KBM-7 (cell line): ENCODE measurements around the gene PIP4P1.

Experiments used
- DNase-seq: peaks from one replicate; pipeline ENCODE4 v3.0.0-alpha.2; 2015
- in situ Hi-C: fragments of 300-500 bp; cut with MboI; formaldehyde crosslinking; loops from 2 replicates; pipeline ENCODE4 v1.14.3; 2020; ENCODE audit warnings: low sequenced_read_pairs, low pct_unique_long_range_greater_than_20kb, mixed read lengths

The PIP4P1 gene

GRCh38 chr14:20417250-20418186, 43.7 kb downstream of the PIP4P1 start:
- no peak for DNase-seq
- in situ Hi-C loops: no loop called here

DNA sequence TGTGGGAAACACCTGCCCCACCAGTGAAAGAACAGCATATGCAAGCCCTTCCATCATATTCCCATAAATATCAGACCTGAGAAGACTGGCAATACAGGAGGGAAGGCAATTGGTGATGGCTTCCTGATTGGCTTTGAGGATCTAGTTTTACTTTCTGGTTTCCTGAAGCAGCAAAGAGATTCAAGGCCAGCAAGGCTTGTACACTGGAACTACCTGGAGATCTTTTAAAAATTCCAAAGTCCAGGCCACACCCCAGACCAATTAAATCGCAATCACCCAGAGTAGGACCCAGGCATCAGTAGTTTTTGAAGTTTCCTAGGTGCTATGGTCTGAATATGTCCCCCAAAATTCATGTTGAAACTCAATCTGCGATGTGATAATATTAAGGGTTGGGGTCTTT, 45.0 kb downstream of the PIP4P1 start:
- DNase-seq: no peak
- in situ Hi-C loops: no loop called here

DNA sequence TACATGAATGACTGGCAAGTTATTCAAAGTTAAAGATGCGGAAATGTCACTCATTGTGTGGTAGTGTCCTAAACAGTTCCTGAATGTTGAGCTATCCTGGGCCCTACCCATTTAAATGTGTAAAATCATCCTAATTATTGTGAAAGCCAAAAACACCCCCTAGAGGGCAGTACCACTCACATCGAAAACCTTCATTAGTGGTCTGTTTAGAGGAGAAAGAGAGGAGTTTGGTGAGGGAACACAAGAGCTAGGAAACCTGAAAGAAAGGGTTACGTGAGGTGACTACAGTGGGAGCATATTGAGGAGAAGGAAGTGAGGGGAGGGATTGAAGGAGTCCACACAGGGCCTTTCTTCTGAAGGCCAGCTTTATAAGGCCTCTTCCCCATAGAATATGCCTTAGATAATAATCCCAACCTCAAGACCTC, 45.4 kb downstream of the PIP4P1 start:
- DNase-seq: peak; percentile 93
- in situ Hi-C loops: no loop called here

DNA sequence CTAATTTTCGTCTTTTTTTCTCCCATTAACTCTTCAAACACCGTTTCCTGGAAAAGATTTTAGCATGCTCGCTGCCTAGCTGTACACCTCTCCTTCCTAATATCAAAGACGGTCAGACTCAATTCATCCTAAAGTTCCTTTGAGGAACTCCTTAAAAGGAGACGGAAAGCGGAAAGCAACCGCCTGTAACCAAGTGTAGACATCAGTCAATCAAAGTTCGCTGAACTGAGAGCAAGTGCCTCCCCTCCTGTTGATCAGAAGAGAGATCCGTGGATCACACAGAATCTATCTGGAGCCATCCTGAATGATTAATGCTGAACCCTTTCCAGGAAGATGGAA, 47.5 kb downstream of the PIP4P1 start:
- in situ Hi-C loops: no loop called here
- peak; percentile 50 for DNase-seq

DNA sequence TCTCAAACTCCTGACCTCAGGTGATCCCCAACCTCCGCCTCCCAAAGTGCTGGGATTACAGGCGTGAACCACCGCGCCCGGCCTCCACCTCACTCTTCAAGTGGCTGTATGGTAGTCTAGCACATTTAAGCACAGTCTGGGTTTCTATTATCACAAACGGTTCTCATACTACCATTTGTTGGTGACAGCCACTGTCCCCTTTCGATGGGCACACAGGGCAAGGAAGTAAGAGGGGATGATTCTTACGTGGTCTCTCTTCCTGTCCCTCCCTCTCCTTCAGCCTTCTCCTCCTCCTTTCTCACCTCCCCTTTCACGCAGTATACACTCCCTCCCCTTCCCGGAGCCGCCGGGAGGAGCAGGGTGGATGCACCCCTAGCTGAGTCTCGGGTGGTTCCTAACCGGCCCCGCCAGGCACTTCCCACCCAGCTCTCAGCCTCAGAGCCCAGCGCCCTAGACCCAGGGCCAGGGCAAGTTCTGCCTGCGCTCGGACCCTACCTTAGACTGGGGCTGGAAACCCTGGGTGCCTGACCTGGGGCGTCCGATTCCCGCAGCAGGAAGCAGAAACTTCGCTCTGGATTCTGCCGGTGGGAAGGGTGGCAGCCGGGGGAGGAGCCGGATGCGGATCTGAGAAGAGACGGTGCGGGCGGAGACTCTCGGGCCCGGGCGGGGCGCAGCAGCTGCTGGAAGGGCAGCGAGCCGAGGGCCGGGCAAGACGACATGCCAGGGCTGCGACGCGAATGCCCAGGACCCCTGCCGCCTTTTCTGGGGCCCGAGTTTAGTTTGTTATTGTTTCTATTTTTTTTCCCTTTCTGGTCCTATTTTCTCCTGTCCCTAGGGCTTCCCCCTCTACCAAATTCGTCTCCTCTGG, 48.1 kb downstream of the PIP4P1 start, which contains the start of gene TEP1:
TSS of gene TEP1 (minus strand) at position 626 of the 868 bp plus-strand sequence. CDS start 5,062 bp downstream, outside the sequence.
- in situ Hi-C loops: no loop called here

DNA sequence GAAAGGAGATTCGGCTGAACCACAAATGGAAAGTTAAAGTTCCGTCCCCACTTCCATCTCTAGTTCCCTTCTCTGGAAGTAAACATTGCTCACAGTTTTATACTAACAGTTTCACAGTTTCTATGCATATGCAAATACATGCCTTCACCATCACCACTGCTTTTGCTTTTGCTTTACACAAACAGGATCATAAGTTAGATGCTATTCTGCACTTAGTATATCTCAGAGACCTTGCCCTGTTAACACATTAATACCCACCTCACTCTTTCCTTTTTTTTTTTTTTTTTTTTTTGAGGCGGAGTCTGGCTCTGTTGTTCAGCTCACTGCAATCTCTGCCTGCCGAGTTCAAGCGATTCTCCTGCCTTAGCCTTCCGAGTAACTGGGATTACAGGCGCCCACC, 48.8 kb downstream of the PIP4P1 start:
- peak; percentile 38 for DNase-seq
- in situ Hi-C loops: no loop called here

More for the DNA sequence above, 48.1 kb downstream of the PIP4P1 start, which contains the start of gene TEP1:
- DNase-seq: peak; percentile 82

DNA sequence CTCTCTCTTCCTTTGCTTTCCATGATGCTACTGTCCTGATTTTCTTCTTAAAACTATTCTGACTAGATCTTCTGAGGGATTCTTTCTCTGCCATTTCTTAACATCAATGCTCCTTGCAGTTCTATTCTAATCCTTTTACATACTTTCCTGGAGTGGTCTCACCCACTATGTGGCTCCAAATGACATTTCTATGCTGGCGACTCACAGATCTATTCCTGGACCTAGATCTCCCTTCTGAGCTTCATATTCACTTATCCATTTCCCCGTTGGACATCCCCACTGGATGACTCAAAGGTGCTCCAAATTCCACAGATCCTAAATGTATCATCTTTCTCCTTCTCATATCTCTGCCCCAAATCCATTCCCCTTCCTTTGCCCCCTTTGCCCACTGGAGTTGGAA, 52.0 kb downstream of the PIP4P1 start:
- in situ Hi-C loops: no loop called here
- no peak for DNase-seq
